CD4-positive, alpha-beta T cell treated with Interleukin-4 for 1 hour (primary cell): Measurements from ENCODE around the gene TSC22D4.

Experiments
- DNase-seq, 2 donors: peaks; one replicate each; pipeline ENCODE4 v3.0.0-alpha.2; 2020 to 2022

The TSC22D4 gene

DNA sequence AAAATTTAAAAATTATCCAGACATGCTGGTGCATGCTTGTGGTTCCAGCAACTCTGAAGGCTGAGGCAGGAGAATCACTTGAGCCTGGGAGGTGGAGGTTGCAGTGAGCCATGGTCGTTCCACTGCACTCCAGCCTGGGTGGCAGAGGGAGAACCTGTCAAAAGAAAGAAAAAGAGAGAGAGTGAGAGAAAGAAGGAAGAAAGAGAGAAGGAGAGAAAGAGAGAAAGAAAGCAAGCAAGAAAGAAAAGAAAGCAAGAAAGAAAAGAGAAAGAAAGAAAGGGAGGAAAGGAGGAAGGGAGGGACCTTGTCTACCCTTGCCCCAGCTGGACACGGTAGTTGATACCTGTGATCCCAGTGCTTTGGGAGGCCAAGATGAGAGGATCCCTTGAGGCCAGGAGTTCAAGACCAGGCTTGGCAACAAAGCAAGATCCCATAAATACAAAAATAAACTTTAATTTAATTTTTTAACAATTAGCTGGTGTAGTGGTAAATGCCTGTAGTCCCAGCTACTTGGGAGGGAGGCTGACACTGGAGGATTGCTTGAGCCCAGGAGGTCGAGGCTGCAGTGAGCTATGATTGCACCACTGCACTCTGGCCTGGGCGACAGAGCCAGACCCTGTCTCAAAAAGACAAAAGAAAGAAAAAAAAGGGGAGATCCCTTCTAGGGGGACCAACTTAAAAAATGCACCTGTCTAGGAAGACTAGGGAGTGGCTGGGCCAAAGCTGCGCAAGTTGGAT is 13.9 kb upstream of the TSC22D4 start:
- no peak for DNase-seq

DNA sequence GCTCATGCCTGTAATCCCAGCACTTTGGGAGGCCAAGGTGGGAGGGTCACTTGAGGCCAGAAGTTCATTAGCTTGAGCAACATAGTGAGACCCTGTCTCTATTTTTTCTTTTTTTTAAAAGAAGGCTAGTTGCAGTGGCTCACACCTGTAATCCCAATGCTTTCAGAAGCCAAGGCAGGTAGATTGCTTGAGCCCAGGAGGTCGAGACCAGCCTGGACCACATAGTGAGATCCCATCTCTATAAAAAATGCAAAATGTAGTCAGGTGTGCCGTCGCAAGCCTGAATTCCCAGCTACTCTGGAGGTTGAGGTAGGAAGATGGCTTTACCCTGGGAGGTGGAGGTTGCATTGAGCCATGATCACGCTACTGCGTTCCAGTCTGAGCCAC is 12.2 kb upstream of the TSC22D4 start:
- DNase-seq, result no peak

DNA sequence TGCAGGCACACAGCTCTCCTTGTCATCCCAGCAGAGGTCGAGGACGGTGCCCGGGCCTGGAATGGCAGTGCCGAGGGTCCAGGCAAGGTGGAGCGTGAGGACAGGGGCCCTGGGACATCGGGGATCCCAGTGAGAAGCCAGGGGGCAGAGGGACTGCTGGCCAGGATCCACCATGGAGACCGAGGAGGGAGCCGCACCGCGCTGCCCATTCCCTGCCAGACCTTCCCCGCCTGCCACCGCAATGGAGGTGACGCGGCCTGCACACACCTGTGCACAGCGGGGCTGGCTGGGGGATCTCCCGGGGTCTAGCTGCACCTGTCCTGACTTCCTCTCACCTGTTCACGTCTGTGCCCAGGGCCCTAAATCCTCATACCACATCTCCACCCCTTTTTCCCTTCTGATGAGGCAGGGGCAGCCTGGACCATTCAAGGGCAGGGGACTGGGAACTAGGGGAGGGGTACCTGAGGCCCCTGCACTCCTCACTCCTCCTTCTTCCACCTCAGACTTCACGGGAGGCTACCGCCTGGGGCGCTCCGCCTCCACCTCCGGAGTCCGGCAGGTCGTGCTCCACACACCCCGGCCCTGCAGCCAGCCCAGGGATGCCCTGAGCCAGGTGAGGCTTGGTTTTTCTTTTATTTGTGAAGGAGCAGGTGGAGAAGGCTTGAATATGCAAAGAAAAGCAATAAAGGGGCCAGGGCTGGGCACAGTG is 11.6 kb upstream of the TSC22D4 start:
- no peak for DNase-seq

DNA sequence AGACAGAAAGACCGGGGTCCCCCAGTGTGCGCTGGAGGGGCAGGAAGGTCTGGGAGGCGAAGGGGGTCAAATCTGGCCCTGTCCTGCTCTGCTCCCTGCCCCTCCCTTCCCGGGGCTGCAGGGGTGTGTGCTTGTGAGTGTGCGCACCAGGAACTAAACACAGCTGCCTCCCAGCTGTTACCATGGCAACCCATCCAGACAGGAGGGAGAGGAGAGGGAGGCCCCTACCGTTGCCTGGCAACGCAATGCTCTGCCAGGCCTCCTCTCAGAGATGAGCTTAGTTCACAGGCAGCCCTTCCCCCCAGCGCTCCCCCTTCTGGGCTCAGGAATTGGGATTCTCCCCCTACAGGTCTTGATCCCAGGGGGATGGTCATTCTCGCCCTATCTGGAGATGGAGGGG is 10.8 kb upstream of the TSC22D4 start:
- DNase-seq, result peak; percentile 46 to 56

DNA sequence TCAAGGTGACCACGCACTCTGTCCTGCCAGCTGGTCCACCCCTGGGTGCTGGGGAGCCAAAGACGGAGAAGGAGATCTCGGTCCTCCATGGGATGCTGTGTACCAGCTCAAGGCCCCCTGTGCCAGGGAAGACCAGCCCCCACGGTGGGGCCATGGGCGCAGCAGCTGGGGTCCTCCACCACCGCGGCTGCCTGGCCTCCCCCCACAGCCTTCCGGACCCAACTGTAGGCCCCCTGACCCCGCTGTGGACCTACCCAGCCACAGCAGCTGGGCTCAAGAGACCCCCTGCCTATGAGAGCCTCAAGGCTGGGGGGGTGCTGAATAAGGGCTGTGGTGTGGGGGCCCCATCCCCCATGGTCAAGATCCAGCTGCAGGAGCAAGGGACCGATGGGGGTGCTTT is 10.1 kb upstream of the TSC22D4 start:
- no peak for DNase-seq

DNA sequence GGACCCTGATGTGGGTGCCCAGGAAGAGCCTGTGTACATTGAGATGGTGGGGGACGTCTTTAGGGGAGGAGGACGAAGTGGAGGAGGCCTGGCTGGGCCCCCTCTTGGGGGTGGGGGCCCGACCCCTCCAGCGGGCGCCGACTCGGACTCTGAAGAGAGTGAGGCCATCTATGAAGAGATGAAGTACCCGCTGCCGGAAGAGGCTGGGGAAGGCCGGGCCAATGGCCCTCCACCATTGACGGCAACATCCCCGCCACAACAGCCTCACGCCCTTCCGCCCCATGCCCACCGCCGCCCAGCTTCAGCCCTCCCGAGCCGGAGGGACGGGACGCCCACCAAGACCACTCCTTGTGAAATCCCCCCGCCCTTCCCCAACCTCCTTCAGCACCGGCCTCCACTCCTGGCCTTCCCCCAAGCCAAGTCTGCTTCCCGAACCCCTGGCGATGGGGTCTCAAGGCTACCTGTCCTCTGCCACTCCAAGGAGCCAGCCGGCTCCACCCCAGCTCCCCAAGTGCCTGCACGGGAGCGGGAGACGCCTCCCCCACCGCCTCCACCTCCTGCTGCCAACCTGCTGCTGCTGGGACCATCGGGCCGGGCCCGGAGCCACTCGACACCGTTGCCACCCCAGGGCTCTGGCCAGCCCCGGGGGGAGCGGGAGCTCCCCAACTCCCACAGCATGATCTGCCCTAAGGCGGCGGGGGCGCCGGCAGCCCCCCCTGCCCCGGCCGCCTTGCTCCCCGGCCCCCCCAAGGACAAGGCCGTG is 9.5 kb upstream of the TSC22D4 start:
- no peak for DNase-seq

DNA sequence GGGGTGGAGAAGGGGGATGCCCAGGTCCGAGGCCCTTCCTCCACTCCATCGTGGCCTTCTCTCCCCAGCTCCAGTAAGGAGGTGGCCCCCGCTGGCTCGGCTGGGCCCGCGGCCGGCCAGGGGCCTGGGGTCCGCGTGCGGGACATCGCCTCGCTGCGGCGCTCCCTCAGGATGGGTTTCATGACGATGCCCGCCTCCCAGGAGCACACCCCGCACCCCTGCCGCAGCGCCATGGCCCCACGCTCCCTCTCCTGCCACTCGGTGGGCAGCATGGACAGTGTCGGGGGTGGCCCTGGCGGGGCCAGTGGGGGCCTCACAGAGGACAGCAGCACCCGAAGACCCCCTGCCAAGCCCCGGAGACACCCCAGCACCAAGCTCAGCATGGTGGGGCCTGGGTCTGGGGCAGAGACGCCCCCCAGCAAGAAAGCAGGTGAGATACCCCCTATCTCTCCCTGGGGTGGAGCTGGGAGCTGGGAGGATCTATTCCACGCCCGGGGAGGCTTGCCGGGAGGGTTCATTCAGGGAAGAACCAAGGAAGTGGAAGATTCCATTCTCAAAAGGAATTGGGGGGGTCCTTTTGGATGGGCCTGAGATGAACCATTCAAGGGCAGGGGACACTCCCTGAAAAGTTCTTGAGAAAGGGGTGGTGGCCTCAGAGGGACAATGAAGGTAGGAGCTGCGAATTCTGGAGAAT is 7.9 kb upstream of the TSC22D4 start:
- no peak for DNase-seq

DNA sequence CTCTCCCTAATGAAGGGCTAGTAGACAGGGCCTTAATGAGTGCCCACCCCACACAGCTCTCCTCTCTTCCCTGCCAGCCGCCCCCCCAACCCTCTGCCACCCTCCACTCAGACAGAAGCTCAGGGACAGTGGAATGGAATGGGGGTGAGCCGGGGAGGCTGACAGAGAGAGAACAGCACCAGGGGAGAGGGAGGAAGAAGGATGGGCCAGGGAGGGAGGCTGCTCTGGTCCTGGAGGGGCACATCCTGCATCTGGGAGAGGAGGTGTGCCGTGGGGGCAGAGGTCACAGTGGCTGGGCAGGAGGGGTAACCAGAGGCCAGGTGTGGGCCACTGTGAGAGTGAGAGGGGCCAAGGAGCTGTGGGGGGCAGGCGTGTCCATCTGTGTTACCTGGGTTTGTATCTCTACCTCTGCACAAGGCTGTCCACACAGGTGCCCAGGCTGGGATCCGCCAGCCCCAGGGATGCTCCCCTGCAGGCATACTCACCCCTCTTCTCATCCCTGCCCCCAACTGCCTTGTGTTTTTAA is 7.2 kb upstream of the TSC22D4 start:
- DNase-seq, result no peak

DNA sequence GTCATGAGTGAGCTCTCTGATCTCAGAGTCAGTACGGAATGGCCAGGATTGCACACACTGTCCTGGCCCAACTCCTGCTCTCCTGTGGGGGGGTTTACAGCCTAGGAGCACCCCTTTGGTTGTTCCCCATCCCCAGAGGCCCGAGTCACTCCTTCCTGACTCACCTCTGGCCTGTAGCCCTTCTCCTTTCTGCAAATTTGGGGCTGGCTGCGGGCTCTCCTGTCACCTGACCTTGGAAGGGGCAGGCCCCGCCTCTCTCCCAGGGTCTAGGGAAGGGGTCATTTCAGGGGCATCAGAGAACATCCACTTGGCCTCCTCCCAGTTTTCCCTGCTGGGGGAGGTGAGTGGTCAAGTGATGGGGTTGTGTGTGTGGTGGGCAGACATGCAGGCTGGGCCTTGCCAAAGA is 6.5 kb upstream of the TSC22D4 start:
- DNase-seq, result no peak

DNA sequence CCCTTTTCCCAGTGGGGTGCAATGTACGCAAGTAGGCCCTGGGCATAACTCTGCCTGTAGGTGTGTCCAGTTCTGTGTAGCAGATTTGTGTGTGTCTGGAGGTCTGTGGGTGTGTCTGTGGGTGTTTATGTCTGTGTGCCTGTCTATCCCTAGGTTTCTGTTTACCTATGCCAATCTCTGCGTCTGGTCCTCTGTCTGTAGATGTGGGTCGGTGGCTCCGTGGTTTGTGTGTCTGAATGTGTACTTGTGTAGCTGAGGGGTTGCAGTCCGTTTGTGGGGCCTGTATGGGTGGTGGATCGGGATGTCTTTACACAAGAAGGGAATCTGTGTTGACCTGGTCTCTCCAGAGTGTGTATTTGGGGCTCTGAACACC is 5.6 kb upstream of the TSC22D4 start:
- DNase-seq, result no peak

DNA sequence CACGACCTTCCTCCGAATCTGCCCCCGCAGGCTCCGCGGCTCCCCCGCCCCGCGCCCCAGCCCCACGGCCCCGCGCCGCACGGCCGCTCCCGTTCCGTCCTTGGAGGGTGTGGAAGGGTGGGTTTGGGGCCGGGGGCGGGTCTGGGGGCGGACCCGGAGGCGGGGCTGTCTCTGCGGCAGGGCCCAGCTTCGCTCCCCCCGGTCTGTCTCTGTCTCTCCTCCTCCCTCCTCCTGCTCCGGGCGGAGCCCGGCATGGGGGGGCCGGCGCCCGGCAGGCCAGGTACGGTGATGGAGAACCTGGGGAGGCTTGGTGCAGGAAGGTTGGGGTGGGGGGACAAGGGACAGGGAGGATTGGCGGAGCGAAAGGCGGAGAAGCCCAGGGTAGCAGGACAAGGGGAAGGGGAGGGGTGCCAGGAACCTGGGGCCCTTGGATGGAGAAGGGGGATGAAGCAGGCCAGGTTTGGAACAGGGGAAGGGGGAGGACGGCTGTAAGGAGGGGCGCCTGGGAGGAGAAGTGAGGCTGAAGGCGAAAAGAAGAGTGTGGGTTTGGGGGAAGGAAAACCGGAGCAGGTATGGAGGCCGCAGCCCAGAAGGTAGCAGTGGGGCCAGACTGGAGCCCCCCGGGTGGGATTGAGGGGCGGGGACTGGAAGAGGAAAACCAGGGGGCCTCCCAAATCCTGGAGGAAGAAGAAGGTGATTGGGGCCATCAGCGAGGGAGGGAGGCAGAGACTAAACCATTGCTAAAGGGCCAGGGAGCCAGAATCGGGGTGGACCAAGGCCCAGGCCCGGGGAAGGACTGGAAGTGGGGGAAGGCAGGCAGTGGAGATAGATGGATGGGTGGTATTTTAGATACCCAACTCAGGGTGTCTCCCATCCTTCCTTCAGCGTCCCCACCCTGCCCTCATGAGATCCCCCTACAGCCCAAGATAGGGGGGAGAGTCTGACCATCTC is 5.0 kb upstream of the TSC22D4 start, which contains the start of gene NYAP1:
NYAP1 (plus strand) TSS at position 206 of the 951 bp plus-strand sequence. CDS start 1,385 bp downstream, outside the sequence.
- peak; percentile 59 to 67 for DNase-seq

DNA sequence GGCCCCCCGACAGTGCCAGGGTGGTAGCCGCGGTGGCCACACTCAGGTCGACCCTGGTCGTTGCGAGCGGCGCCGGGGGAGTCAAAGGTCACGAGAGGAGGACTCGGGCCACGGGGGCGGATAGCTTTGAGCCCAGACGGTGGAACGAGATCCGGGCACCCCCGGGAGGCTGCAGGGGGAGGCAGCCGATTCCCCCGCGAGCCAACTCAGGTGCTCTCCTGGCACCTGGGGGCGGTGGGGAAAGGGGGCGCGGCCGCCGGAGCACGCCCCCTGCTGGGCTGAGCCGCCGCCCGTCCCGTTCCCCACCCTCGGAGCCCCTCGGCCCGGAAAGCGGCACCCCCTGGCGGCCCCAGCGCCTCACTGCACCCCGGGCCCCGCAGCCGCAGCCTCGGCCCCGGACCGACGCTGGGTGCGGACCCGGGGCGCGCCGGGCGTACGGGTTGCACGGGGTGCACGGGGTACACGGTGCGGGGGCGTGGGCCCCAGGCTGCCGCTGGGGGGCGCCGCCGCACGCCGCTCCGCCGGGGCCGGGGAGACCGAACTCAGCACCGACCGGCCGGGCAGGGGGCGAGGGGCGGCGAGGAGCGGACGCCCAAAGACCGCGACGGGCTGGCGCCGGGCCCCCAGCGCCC is 4.2 kb upstream of the TSC22D4 start:
- peak; percentile 81 to 86 for DNase-seq

DNA sequence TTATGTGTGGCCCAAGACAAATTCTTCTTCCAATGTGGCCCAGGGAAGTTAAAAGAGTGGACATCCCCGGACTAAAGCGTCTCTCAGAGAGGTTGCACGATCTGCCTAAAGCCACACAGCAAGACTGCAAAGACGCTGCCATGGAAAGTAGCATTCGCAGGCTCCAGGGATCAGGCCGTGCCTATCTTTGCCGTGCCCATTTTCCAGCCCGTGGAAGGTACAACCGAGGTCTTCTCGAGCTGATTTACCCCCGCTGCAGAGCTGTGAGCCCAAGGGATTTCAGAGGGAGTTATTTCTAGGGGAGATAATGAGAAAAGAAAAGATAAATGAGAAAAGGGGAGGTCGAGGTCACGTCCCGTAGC is 3.7 kb upstream of the TSC22D4 start:
- no peak for DNase-seq

DNA sequence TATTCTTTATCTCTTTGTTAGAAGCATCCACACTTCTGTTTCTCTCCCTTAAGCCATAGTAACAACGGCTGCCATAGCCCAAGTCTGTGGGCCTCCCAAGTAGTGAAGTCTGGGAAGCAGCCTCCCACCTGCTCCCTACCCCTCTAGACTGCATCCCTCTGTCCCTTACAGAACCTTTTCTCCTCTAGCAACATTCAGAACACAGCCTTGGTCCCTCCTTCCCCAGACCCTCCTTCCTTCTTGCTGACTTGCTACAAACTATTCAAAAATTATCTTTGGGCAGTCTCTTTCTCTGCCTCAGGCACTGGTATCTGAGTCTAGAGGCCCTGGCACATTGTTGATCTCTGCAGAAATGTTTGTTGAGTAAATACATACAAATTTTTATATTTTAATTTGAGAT is 2.5 kb upstream of the TSC22D4 start:
- no peak for DNase-seq

DNA sequence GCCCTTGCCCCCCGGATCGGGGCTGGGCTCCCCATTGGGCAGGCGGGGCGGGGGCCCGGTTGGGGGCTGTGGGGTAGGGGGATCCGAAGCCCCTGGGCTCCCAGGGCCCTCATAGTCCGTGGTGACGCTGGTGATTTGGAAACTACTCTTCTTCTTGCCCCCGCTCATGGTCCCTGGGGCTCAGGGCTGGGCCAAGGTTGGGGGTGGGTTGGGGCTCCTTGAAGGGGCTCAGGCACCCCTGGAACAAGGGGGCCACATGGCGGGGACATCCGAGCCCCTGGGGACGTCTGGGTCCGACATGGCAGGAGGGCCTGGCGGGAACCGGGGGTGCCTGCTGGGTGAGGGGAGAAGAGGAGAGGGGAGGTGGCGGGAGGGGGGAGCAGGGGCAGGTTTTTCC is 1.1 kb downstream of the TSC22D4 start:
- no peak for DNase-seq

DNA sequence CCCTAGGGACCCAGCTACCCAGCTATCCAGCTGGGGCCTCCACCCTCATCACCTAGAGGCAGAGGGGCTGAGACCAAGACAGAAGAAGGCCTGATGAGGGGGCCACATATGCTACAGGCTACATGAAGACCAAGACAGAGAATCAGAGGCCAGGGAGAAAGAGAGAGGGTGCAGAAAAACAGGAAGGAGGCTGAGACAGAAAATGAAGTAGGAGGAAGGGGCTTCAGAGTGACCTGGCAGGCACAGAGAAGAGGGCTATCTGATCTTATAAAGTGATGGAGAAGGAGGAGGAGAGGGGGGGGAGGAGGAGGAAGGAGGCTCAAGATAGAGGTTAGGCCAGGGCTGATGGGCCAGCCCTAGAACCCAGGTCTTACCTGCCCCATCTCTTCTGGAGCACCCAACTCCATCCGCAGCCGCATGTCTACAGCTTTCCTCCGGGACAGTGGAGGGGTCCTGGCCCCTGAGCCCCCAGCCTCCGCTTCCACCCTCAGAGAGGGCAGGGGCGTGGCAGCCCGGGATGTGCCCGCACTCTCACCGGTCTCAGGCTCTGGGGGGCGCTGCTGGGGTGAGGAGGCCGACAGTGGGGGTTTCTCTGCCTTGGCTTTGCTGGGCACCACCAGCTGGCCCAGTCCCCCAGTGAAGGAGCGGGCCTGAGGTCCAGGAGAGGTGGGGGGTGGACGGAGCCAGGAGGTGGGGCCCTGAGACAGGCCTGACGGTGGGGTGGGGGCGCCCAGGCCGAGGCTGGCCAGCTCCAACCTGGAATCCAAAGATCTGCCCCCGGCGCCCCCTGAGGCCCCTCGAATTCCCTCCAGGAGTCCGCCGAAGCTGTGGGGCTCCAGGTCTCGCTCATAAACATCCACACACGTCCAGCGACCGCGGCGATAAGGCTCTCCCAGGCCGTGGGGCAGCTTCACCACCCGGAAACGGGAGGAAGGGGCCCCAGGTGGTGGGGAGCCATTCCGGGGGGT is 1.8 kb downstream of the TSC22D4 start:
- DNase-seq, result peak in 1 of 2 donors; percentile 26

DNA sequence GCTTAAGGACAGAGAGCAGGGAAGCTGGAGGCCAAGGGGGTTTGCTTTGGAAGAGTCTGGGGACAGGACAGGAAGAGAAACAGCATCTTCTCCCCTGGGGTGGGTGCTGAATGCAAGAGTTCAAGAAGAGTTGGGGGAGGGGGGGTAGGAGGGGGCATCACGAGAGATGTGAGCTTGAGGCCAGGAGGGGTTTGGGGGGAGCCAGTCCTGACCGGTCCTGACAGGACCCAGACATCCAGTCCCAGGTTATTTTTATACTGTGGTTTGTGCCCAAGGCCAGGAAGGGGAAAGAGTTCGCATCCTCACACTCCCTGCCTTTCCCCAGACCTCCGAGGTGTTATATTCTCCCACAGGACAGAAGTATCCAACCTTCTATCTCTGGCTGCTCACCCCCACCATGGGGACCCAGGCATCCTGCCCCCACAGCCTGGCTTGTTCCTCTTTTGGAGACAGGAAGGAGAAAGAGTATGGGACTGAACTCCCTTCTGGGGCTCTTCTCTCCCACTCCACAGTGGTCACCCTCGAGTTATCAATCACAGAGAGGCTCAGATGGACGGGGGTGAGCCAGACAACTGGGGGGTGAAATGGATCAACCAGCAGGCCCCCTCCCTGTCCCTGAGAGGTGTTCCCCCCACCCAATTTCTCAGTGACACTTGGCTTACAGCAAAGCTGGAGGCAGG is 2.8 kb downstream of the TSC22D4 start:
- DNase-seq, result no peak

DNA sequence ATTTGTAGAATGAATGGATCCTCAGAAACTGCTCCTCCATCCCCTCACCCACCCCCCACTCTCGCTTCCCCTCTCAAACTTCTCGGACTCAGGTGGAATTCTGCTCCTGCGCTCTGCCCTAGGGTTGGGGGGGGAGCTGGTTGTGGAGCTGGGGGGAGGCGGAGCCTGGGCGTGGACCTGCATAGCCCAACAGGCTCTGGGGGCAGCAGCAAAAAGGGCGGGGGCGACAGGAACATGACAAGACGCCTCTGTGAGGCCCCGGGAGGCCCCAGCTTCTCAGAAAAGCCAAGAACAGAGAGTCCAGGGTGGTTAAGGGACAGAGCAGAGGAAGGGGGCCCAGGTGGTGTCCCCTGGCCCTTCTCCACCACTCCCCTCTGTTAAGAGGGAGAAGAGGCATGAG is 3.5 kb downstream of the TSC22D4 start:
- no peak for DNase-seq

DNA sequence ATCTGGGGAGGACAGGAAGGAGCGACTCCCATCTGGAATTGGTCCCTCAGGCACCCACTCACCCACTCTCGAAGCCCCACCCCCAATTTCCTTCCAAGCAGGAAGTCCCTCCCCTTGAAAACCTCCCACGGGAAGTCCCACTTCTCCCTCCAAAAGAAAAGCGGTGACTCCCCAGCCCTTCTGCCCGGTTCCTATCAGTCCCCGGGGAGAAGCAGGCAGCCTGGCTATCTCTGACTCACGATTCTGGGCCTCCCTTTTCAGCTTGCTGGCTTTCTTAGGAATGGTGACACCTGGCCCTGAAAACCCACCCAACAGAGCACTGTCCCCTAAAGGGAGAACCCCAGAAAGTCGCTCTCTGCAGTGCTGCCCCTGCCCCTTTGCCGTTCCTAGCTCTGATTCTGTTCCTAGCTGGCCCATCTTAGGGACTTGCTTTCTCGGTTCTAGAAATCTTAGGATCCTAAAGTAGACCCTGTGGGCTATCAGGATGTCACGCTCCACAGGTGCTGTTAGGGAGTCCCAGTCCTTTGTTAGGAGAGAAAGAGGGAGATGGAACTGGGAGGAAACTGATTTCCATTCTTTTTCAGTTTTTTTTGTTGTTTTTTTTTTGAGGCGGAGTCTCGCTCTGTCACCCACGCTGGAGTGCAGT is 6.0 kb downstream of the TSC22D4 start:
- no peak for DNase-seq
